Fibroblast of the aortic adventitia (primary cell): ENCODE data around the gene CSNK2B. TPM values are rescaled to one million over a fixed set of nuclear protein-coding genes. Genes with fewer than 3 reads are reported as not detected.
A peak's percentile ranks its signal among the peaks of the same experiment; 100 is the strongest.

Source experiments
- DNase-seq: peaks from one replicate; pipeline ENCODE4 v3.0.0-alpha.2; 2010; ENCODE audit warnings: low read depth
- H3K4me3 ChIP-seq: 2 replicates; pipeline ENCODE4 v1.5.1; 2011; ENCODE audit warnings: low read depth, mild to moderate bottlenecking, control low read depth, low read length, moderate library complexity
- total RNA-seq: library from RNA; depleted of rRNA; stranded (reverse); fragments of >200 nt; gene quantifications from 2 replicates; pipeline ENCODE4 v1.2.3, GENCODE V29; 2012; ENCODE audit warnings: low replicate concordance
- TF ChIP-seq, protein P1 (sequence below): IDR thresholded peaks from 2 replicates; pipeline ENCODE4 v1.5.1; 2011; ENCODE audit warnings: mild to moderate bottlenecking, low read length, control low read depth, inconsistent platforms; ENCODE audit not compliant: insufficient read depth

The CSNK2B gene
- total RNA-seq, 1 donor: 214 TPM

DNA sequence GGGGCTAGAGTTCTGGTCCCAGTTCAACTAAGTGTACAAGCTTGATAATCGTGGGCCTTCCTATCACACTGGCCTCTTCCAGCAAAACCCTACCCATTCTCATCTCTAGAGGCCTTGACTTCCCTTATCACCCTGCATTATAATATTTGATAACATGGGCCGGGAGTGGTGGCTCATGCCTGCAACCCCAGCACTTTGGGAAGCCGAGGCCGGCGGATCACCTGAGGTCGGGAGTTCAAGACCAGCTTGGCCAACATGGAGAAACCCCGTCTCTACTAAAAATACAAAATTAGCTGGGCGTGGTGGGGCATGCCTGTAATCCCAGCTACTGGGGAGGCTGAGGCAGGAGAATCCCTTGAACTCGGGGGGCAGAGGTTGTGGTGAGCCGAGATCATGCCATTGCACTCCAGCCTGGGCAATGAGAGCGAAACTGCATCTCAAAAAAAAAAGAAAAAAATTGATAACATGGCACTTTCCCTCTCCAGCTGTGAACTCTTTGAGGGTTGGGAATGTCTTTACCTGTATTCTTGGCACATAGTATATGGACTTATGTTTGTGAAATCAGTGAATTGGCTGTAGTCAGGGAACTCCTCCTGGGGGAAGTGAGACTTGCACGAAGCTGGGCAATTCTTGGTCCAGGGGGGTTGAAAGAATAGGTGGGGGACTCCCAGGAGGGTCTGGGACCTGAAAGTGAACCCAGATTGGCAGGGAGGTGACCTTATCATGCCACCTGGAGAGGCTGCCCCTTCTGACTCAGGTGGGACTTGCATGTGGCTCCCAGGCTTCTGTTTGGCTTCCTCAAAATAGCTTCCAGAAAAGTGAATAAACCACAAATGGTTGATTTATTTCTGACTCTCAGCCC is 4.4 kb upstream of the CSNK2B start:
- TF ChIP-seq, protein P1, sequence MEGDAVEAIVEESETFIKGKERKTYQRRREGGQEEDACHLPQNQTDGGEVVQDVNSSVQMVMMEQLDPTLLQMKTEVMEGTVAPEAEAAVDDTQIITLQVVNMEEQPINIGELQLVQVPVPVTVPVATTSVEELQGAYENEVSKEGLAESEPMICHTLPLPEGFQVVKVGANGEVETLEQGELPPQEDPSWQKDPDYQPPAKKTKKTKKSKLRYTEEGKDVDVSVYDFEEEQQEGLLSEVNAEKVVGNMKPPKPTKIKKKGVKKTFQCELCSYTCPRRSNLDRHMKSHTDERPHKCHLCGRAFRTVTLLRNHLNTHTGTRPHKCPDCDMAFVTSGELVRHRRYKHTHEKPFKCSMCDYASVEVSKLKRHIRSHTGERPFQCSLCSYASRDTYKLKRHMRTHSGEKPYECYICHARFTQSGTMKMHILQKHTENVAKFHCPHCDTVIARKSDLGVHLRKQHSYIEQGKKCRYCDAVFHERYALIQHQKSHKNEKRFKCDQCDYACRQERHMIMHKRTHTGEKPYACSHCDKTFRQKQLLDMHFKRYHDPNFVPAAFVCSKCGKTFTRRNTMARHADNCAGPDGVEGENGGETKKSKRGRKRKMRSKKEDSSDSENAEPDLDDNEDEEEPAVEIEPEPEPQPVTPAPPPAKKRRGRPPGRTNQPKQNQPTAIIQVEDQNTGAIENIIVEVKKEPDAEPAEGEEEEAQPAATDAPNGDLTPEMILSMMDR: no peak
- no peak for DNase-seq
- peak overlapping the region; percentile 96 for H3K4me3 ChIP-seq

DNA sequence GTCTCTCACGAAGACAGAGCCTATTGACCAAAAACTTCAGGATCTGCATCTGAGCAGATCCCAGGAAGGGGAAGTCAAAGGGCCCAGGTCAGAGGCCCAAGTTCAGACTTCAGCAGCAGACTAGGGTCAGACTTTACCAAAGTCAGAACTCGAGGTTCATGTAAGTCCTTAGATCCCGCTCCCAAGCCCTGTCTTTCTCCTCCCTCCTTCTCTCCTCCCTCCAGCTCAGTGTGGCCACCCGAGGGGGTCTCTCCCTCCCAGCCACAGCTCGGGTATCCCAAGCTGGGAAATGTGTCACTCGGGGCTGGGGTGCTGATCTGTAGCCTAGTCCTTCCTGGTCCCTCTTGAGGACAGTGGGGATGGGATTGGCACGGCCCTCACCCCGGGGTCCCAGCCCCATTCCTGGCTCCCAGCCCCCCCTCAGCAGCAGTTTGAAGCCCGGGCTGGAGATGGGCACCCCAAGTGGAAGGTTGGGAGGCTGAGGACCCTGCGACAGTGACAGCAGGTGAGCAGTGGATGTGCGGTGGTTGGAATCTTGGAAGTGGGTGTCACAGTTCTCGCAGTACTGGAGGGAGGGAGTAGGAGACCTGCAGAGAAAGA is 3.7 kb upstream of the CSNK2B start:
- no peak for DNase-seq
- H3K4me3 ChIP-seq: no peak overlapping the region
- TF ChIP-seq, protein P1: no peak

DNA sequence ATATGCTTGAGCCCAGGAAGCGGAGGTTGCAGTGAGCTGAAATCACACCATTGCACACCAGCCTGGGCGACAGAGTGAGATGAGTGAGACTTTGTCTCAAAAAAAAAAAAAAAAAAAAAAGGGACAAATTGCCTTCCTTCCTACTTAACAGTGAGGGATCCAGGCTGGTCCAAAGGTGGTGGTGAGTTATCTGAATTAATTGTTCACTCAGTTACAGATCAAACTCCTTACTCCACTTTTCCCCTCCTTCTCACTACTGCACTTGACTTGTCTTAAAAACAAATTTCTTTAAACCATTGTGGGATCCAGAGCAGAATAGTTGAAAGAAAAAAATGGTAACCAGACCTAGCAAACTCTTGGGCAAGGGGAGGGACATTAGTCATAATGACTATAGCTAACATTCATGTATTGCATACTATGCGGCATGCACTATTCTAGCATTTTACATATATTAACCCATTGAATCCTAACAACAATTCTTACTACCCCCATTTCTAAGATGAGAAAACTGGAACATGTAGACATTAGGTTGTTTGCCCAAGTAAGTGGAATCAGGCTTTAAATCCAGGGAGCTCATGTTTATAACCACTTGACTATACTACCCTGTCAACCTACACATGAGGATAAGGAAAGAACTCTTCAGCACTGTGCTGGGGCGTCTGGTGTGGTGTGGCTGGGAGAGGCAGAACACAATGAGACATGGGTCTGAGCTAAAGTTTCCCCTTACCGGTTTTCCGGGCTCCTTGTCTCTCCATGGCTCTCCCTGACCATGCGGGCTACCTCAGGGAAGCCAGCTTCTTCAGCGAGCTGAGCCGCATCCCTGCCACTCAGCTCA is 2.5 kb upstream of the CSNK2B start:
- TF ChIP-seq, protein P1: no peak
- peak; percentile 24 for DNase-seq
- H3K4me3 ChIP-seq: peak overlapping the region; percentile 94

DNA sequence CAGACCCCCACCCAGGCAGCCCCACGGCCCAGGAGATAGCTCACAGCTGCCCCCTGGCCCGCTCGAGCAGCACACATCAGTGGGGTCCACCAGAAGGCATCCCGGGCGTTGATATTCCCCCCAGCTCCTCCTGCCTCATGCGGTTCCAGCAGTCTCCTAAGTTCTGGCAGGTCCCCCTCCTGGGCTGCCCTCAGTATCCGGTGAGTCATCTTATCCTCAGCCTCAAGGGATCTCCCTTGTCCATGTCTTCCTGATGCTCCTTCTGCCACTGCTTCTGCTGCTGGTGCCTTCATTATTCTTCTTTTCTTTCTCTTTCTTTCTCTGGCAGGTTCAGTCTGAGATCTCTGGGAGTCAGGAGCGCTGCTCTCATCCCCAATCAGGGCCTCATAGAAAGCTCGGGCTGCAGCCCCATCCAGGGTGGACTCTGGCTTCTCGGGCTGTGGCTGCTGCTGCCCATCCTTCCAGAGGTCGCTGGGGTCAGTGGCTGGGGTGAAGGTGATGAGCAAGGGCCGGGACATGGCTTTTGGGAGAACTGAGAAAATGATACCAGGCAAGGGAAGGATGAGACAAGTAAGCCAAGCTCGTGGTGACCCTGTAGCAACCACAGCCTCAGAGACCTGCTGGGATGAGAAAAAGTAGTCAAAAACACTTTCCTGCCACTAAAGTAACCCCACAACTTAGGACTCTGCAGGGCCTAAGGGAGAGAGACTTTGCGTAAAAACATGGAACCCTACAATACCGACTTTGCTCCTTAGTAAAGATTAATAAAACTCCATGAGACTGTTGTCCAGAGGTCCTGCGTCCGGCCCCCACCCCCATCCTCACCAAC is 1.7 kb upstream of the CSNK2B start:
- peak; percentile 71 for DNase-seq
- TF ChIP-seq, protein P1: no peak
- peak overlapping the region; percentile 94 for H3K4me3 ChIP-seq

DNA sequence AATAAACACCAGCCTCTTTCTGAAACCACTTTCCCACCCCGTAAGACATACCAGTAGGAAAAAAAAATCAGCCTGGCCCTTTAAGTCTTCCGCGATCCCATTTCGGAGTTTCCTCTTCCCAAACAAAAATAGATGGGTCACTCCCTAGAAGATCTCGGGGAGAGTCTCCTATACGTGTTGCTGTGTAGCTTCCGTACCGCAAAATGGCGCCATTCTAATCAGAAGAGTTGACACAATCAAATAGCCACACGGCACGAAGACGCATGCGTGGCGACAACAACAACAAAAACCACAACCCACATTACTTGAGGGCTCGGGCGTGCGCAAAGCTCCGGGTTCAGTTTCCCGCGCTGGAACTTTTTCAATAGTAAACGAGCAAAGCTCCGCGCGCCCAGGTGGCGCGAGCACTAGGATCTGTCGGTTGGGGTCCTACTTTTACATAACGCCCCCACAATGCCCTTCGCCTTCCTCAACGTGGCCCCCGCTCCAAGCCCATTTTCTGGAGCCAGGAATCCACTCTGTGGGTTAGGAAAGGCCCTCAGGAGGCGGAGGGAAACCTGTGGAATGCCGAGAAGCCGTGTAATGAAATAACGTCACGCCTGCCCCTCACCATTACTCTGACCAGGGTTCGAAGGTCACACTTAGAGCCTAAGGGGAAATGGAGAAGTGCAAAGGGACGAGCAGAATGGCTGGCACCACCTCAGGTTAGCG is 935 bp upstream of the CSNK2B start, which contains the start of gene GPANK1:
TSS of gene GPANK1 (minus strand) at position 208 of the 711 bp plus-strand sequence. CDS start 519 bp downstream, outside the sequence.
- TF ChIP-seq, protein P1: no peak
- peak; percentile 95 for DNase-seq
- peak within 1 kb of the TSS; percentile 94 for H3K4me3 ChIP-seq
